ENCODE results near the gene PCBD2.

Gene PCBD2

DNA sequence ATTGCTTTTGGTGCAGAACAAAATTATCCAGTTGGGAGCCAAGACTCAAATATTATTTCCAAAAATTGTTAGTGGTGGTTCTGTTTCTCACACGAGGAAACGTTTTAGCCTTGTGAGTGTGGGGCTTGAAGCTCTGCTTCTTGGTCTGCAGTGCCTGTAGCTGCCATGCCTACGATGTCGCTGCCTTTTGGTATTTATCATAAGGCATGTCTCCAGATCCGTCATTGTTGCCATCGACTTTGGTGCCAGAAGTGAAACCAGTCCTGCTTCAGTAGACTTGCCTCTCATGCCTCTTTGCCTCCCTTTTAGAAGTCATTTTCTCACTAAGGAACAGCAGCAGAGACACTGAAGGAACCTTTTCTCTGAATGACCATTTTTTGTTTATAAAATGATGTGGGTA is 33.1 kb downstream of the PCBD2 start:
- no peak overlapping the region for H3K4me3 ChIP-seq (replicated peaks; ENCODE audit: low read depth, low read length)
- peaks cover 1% of the 10 kb centered on the region for H3K36me3 ChIP-seq (ENCODE audit: control insufficient read depth, insufficient read depth, low read length)
- DNase-seq (ENCODE audit: extremely low read depth, insufficient read length): no peak
- TF ChIP-seq CTCF (IDR thresholded peaks at IDR 0.05; ENCODE audit: insufficient read depth, low read length, poor library complexity, severe bottlenecking): no peak
- no peaks in the 10 kb centered on the region for H3K27me3 ChIP-seq (replicated peaks; ENCODE audit: control insufficient read depth, insufficient read depth, low read length)

DNA sequence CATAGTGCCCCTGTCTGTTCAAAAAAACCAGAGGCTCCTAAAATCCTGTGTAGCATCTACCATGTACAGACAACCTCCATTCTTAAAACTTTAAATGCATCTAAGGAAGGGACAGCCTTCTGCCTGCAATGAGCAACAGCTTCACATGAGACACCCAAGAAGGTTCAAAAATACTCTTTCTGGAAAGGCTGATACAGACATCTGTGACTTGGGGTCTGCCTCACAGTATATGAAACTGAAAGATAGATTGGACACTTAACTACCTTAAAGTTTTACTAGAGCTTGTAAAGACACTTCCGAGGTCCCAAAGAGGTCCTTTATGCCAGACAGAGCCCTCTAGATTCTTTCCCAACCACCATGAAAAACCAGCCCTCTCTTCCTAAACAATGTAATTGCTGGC is 34.6 kb downstream of the PCBD2 start:
- Histone ChIP-seq H3K4me3 (replicated peaks; ENCODE audit: low read depth, low read length) (no peak overlapping the region), H3K27me3 (replicated peaks; ENCODE audit: control insufficient read depth, insufficient read depth, low read length) (no peaks in the 10 kb centered on the region), H3K36me3 (ENCODE audit: control insufficient read depth, insufficient read depth, low read length) (peaks cover 1% of the 10 kb centered on the region)
- TF ChIP-seq CTCF (IDR thresholded peaks at IDR 0.05; ENCODE audit: insufficient read depth, low read length, poor library complexity, severe bottlenecking): no peak
- DNase-seq (ENCODE audit: extremely low read depth, insufficient read length): no peak

GRCh38 chr5:134943547-134943946 is 38.6 kb downstream of the PCBD2 start:
- Histone ChIP-seq H3K27me3 (replicated peaks; ENCODE audit: control insufficient read depth, insufficient read depth, low read length) (no peaks in the 10 kb centered on the region), H3K4me3 (replicated peaks; ENCODE audit: low read depth, low read length) (no peak overlapping the region), H3K36me3 (ENCODE audit: control insufficient read depth, insufficient read depth, low read length) (no peaks in the 10 kb centered on the region)
- TF ChIP-seq CTCF (IDR thresholded peaks at IDR 0.05; ENCODE audit: insufficient read depth, low read length, poor library complexity, severe bottlenecking): no peak
- no peak for DNase-seq (ENCODE audit: extremely low read depth, insufficient read length)

DNA sequence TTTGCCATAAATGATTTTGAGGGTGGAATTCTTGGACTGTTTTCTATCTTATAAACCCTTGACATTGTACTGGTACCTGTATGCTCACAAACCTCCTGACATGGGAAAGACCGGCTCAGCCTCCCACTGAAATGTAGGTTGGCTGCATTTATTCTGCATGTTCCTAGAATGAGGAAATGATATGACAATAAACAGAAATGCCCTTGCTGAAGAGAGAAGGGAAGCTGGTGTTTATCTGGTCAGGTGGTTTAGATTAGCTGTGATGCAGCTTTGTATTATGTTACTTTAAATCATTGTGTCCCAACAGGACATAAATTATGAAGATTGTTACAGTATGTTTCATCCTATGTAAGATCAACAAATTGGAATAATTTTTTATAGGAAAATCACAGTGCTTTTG is 39.7 kb downstream of the PCBD2 start:
- Histone ChIP-seq H3K4me3 (replicated peaks; ENCODE audit: low read depth, low read length) (no peak overlapping the region), H3K36me3 (ENCODE audit: control insufficient read depth, insufficient read depth, low read length) (no peaks in the 10 kb centered on the region), H3K27me3 (replicated peaks; ENCODE audit: control insufficient read depth, insufficient read depth, low read length) (no peaks in the 10 kb centered on the region)
- no peak for DNase-seq (ENCODE audit: extremely low read depth, insufficient read length)
- TF ChIP-seq CTCF (IDR thresholded peaks at IDR 0.05; ENCODE audit: insufficient read depth, low read length, poor library complexity, severe bottlenecking): no peak

DNA sequence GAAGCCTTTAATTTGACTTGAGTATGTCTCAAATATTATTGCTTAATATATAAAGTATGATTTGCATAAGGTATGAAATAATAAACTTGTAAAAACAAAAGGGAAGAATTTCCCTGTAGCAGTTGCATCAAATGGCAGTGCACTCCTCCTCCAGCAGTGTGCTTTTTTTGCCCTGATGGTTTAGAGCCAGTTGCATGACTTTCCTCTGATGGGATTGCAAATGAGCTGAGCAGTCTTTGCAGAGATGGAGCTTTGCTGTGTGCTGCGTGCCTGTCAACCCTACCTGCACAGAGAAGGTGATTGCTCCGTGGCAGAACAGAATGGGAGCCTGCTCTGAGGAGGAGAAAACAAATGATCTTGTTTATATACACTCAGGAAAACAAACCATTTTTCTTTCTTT is 40.1 kb downstream of the PCBD2 start:
- Histone ChIP-seq H3K27me3 (replicated peaks; ENCODE audit: control insufficient read depth, insufficient read depth, low read length) (no peaks in the 10 kb centered on the region), H3K36me3 (ENCODE audit: control insufficient read depth, insufficient read depth, low read length) (no peaks in the 10 kb centered on the region), H3K4me3 (replicated peaks; ENCODE audit: low read depth, low read length) (no peak overlapping the region)
- TF ChIP-seq CTCF (IDR thresholded peaks at IDR 0.05; ENCODE audit: insufficient read depth, low read length, poor library complexity, severe bottlenecking): no peak
- DNase-seq (ENCODE audit: extremely low read depth, insufficient read length): no peak

GRCh38 chr5:134948911-134949310 is 44.0 kb downstream of the PCBD2 start:
- no peak for TF ChIP-seq CTCF (IDR thresholded peaks at IDR 0.05; ENCODE audit: insufficient read depth, low read length, poor library complexity, severe bottlenecking)
- no peak overlapping the region for H3K4me3 ChIP-seq (replicated peaks; ENCODE audit: low read depth, low read length)
- no peaks in the 10 kb centered on the region for H3K36me3 ChIP-seq (ENCODE audit: control insufficient read depth, insufficient read depth, low read length)
- DNase-seq (ENCODE audit: extremely low read depth, insufficient read length): no peak
- no peaks in the 10 kb centered on the region for H3K27me3 ChIP-seq (replicated peaks; ENCODE audit: control insufficient read depth, insufficient read depth, low read length)
